Measurements from ENCODE around the gene CADM4.

GRCh38 chr19:43584484-43584883 lies 55.2 kb downstream of the CADM4 start:
- TF ChIP-seq POLR2A (IDR thresholded peaks at IDR 0.05): no peak
- TF ChIP-seq, protein P1, sequence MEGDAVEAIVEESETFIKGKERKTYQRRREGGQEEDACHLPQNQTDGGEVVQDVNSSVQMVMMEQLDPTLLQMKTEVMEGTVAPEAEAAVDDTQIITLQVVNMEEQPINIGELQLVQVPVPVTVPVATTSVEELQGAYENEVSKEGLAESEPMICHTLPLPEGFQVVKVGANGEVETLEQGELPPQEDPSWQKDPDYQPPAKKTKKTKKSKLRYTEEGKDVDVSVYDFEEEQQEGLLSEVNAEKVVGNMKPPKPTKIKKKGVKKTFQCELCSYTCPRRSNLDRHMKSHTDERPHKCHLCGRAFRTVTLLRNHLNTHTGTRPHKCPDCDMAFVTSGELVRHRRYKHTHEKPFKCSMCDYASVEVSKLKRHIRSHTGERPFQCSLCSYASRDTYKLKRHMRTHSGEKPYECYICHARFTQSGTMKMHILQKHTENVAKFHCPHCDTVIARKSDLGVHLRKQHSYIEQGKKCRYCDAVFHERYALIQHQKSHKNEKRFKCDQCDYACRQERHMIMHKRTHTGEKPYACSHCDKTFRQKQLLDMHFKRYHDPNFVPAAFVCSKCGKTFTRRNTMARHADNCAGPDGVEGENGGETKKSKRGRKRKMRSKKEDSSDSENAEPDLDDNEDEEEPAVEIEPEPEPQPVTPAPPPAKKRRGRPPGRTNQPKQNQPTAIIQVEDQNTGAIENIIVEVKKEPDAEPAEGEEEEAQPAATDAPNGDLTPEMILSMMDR (IDR thresholded peaks at IDR 0.05 in 8 of 11, conservative IDR thresholded peaks at IDR 0.05 in 3 of 11): no peak
